K562 (cell line): ENCODE measurements around the gene EPS8. TPM values are rescaled to one million over a fixed set of nuclear protein-coding genes. Genes with fewer than 3 reads are reported as not detected.

Experiments used
- ATAC-seq: fragments of 200-7000 bp; cut with Tn5 transposase; 3 replicates; pipeline ENCODE4 v1.9.1; 2020; ENCODE audit warnings: moderate library complexity
- BruUV-seq: library from RNA; stranded (reverse); fragments of 400-500 nt; replicated peaks from 2 replicates; lab custom pipeline; 2021; lab: Mats Ljungman, UMichigan
- CTCF ChIA-PET: fragments of 300-600 bp; formaldehyde crosslinking; extraction: SDS; loops from one replicate; lab custom pipeline; 2021; ENCODE audit warnings: low intra/inter-chr PET ratio; lab: Yijun Ruan, JAX
- POLR2A ChIA-PET: fragments of 300-600, 350-650 bp; sonication (Branson Sonifier 250); formaldehyde crosslinking; extraction: SDS; loops from one replicate; lab custom pipeline; 2021; ENCODE audit warnings: antibody characterized with exemption, inconsistent platforms; lab: Yijun Ruan, JAX
- DNase-seq, 4 experiments: peaks; one replicate each; pipeline versions ENCODE4 v3.0.0 to v3.0.0-alpha.2; 2011 to 2018; ENCODE audit warnings: low spot score in 3 of 4, mixed read lengths in 3 of 4; ENCODE audit errors: extremely low read depth in 1 of 4
- FAIRE-seq: peaks from 2 replicates; lab custom pipeline; 2011; peaks lifted over from hg19 to GRCh38; lab: Jason Lieb, UNC
- H2AFZ ChIP-seq: 2 replicates; pipeline ENCODE4 v1.6.0; 2011; ENCODE audit warnings: low read depth, low read length, control low read depth, inconsistent platforms
- H3K27ac ChIP-seq: fragments of 200-600 bp; 3 replicates; pipeline ENCODE4 v1.8.0; 2011; ENCODE audit warnings: low read depth, mild to moderate bottlenecking, control low read depth, inconsistent platforms, low read length, moderate library complexity, mixed read lengths; ENCODE audit errors: extremely low read depth
- H3K27me3 ChIP-seq, 2 experiments: fragments of 300-600 bp in 1 of 2; 2 replicates in 1 of 2; 3 replicates in 1 of 2; pipeline versions ENCODE4 v1.6.0 to v1.8.0; 2011; ENCODE audit warnings: inconsistent platforms in 2 of 2, low read length in 2 of 2, mild to moderate bottlenecking in 1 of 2, mixed read lengths in 1 of 2, moderate library complexity in 1 of 2; ENCODE audit not compliant: control insufficient read depth in 2 of 2, insufficient read depth in 2 of 2
- H3K36me3 ChIP-seq: fragments of 300-600 bp; 3 replicates; pipeline ENCODE4 v1.8.0; 2011; ENCODE audit warnings: mild to moderate bottlenecking, low read length, inconsistent platforms; ENCODE audit not compliant: control insufficient read depth, insufficient read depth
- H3K4me1 ChIP-seq, 2 experiments: fragments of 200-600 bp in 1 of 2; replicated peaks in 1 of 2; 2 replicates in 1 of 2; 3 replicates in 1 of 2; pipeline versions ENCODE4 v1.5.1 to v1.8.0; 2011; ENCODE audit warnings: inconsistent platforms in 2 of 2, low read length in 2 of 2, mild to moderate bottlenecking in 1 of 2, mixed read lengths in 1 of 2, moderate library complexity in 1 of 2; ENCODE audit not compliant: control insufficient read depth in 2 of 2, insufficient read depth in 2 of 2
- H3K4me2 ChIP-seq: 2 replicates; pipeline ENCODE4 v1.6.1; 2011; ENCODE audit warnings: low read length, control low read depth, inconsistent platforms, mixed read lengths; ENCODE audit not compliant: insufficient read depth
- H3K4me3 ChIP-seq: fragments of 200-600 bp; sonication (generic), shearing (Covaris generic); 2 replicates; pipeline ENCODE4 v1.5.1; 2016; ENCODE audit warnings: control low read depth, inconsistent platforms
- H3K79me2 ChIP-seq: fragments of 200-600 bp; 3 replicates; pipeline ENCODE4 v1.8.0; 2011; ENCODE audit warnings: low read length, inconsistent platforms; ENCODE audit not compliant: control insufficient read depth, insufficient read depth
- H3K9ac ChIP-seq, 2 experiments: 2 replicates each; pipeline versions ENCODE4 v1.6.0 to v1.6.1; 2011; ENCODE audit warnings: low read depth in 2 of 2, low read length in 2 of 2, control low read depth in 1 of 2, inconsistent platforms in 1 of 2, mild to moderate bottlenecking in 1 of 2, mixed read lengths in 1 of 2; ENCODE audit not compliant: insufficient read depth in 1 of 2
- H3K9me1 ChIP-seq: one replicate; pipeline ENCODE4 v1.6.0; 2011; ENCODE audit warnings: inconsistent platforms, mild to moderate bottlenecking, low read length, moderate library complexity; ENCODE audit not compliant: control insufficient read depth, insufficient read depth
- H3K9me3 ChIP-seq: replicated peaks from 2 replicates; pipeline ENCODE4 v1.5.1; 2011; ENCODE audit warnings: low read depth, low read length, inconsistent platforms; ENCODE audit not compliant: control insufficient read depth, insufficient read depth
- H4K20me1 ChIP-seq: replicated peaks from 2 replicates; pipeline ENCODE4 v1.6.1; 2011; ENCODE audit warnings: low read length, inconsistent platforms, mixed read lengths; ENCODE audit not compliant: control insufficient read depth, insufficient read depth
- CREB5 ChIP-seq: fragments of 250-450 bp; sonication (Bioruptor Pico); IDR thresholded peaks from 2 replicates; pipeline ENCODE4 v1.5.0; 2020; ENCODE audit warnings: mild to moderate bottlenecking
- GABPA ChIP-seq: fragments of 200-800 bp; sonication (Bioruptor generic); conservative IDR thresholded peaks from 2 replicates; pipeline ENCODE4 v1.6.1; 2016; ENCODE audit warnings: low read depth, missing genetic modification characterization, missing compliant biosample characterization
- NR2C1 ChIP-seq, 2 experiments: fragments of 450-650 bp; IDR thresholded peaks; 2 replicates each; pipeline ENCODE4 v1.6.1; 2017; ENCODE audit warnings: mild to moderate bottlenecking in 2 of 2, antibody characterized with exemption in 1 of 2, inconsistent platforms in 1 of 2, missing compliant biosample characterization in 1 of 2, missing genetic modification characterization in 1 of 2
- POLR2H ChIP-seq: IDR thresholded peaks from 2 replicates; pipeline ENCODE4 v1.6.1; 2016; ENCODE audit warnings: missing genetic modification characterization, low read depth, mild to moderate bottlenecking, control low read depth, missing compliant biosample characterization, moderate library complexity
- WGBS: fragments of 100-300 bp; shearing (Covaris generic); methylation state at CpG from one replicate; pipeline ENCODE4 v1.1.6; 2016; ENCODE audit warnings: low coverage, mixed read lengths; ENCODE audit not compliant: insufficient coverage; ENCODE audit errors: missing lambda C conversion rate; 5-methylcytosine and 5-hydroxymethylcytosine counted together
- in situ Hi-C: fragments of 300-500 bp; cut with MboI; formaldehyde crosslinking; loops from 4 replicates; pipeline ENCODE4 v1.15.0; 2018; ENCODE audit warnings: inconsistent platforms, mixed read lengths
- intact Hi-C: fragments of 100-400 bp; cut with micrococcal nuclease; formaldehyde crosslinking; loops from 2 replicates; pipeline ENCODE4 v1.14.2; 2022
- polyA plus RNA-seq, 8 experiments: library from polyadenylated mRNA; depleted of rRNA in 4 of 8; stranded (reverse) in 5 of 8; unstranded in 3 of 8; fragments of >200 nt; fragmentation: Nextera tagmentation in 2 of 8; fragmentation: Illumina TruSeq in 1 of 8; extraction: Ambion mirVana in 2 of 8; extraction: Trizol in 1 of 8; gene quantifications; 2 replicates each; pipeline versions ENCODE4 v1.2.1 to v1.2.3, GENCODE V29; 2011 to 2014; ENCODE audit warnings: inconsistent platforms in 1 of 8, missing spikeins in 1 of 8
- total RNA-seq, 7 experiments: library from RNA; depleted of rRNA in 6 of 7; stranded (reverse); fragments of >200 nt in 6 of 7; fragmentation: Illumina TruSeq in 2 of 7; extraction: Trizol in 2 of 7; gene quantifications; 2 replicates each; pipeline versions ENCODE4 v1.2.1 to v1.2.3, GENCODE V29; 2011 to 2021; ENCODE audit warnings: low replicate concordance in 1 of 7

Gene EPS8
- total and polyA plus RNA-seq, 9 of the 15 experiments (the other 6 are each of a cell fraction or from before 2014, with no cell fraction given), result 0.10 to 1.9 (median 0.33) TPM

- Histone ChIP-seq H3K4me2 (no peak overlapping the region), H3K4me1 (no peaks in the 10 kb centered on the region), H4K20me1 (no peaks in the 10 kb centered on the region), H3K9me3 (no peaks in the 10 kb centered on the region), H3K27me3 (no peaks in the 10 kb centered on the region), H3K4me3 (no peak overlapping the region), H3K9ac (no peak overlapping the region), H3K36me3 (no peaks in the 10 kb centered on the region), H2AFZ (no peak overlapping the region), H3K79me2 (no peaks in the 10 kb centered on the region), H3K9me1 (no peaks in the 10 kb centered on the region), H3K27ac (no peak overlapping the region)
- no peak for ATAC-seq
- WGBS, result 13% methylated on average over 6 of the region's 6 CpGs
- ChIA-PET CTCF (no interaction called here), POLR2A (no interaction called here)
- FAIRE-seq, result no peak
- BruUV-seq, result no TSS peak
- TF ChIP-seq GABPA (tag) (0 out of 2 replicates have a peak, but pooled peaks have one; percentile 17), POLR2H (tag) (no peak), NR2C1 (IDR thresholded peaks at IDR 0.05) (no peak), NR2C1 (tag; IDR thresholded peaks at IDR 0.05) (peak; percentile 75), CREB5 (CRISPR knock-in tag) (no peak)
- in situ Hi-C loops (no loop called here), intact Hi-C loops (no loop called here)
- peak in 1 of 4 experiments; percentile 1 for DNase-seq
These were observed 158.0 kb downstream of the EPS8 start for GRCh38 chr12:15631007-15631715.
